HG02885 (cell line): Measurements from ENCODE around the gene NDUFB7.
"Not testable (repeated sequence)": the region's sequence is repeated elsewhere in the genome, so short reads cannot be mapped to it uniquely, and the experiment has no call there.

Experiments
- ATAC-seq: cut with Tn5 transposase; IDR thresholded peaks from one replicate; pipeline ENCODE4 v1.9.1; 2021; ENCODE audit warnings: mild to moderate bottlenecking; ENCODE audit not compliant: unreplicated experiment, poor library complexity

The NDUFB7 gene

DNA sequence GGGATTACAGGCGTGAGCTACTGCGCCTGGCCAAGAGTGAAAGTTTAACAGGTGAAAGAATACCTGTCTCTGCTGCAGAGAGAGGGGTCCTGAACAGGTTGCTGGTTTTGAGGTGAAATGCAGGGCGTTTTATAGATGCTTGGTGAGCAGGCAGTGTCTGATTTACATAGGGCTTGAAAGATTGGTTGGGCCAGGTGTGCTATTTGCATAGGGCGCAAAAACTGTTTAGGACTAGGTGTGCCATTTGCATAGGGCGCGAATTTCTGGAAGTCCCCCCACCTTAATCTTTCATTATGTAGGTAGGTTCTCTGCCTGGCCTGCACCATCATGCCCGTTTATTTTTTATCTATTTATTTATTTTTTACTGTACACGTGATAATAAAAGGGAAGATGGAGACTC, 4.5 kb upstream of the NDUFB7 start:
- ATAC-seq, result no peak

DNA sequence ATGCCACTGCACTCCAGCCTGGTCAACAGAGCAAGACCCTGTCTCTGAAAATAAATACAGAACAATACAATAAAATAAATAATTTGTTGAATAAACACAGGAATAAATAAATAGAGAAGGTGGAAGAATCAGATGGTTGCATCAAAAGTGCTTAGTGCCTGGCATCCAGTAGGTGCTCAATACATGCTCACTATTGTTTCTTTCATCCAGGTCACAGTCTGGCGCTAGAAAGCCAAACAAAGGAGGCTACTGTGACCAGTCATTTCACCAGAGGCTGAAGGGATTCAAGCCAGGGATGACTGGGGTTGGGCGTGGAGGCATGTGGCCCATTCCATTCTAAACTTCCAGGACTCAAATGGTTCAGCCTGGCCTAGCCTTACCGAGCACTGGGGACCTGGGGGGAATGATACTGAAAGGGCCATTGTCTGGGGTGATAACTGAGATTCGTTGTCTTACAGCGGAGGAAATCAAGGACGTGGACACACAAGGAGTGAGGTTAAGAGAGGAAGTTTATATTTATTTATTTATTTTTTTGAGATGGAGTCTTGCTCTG, 3.6 kb upstream of the NDUFB7 start:
- ATAC-seq, result no peak

DNA sequence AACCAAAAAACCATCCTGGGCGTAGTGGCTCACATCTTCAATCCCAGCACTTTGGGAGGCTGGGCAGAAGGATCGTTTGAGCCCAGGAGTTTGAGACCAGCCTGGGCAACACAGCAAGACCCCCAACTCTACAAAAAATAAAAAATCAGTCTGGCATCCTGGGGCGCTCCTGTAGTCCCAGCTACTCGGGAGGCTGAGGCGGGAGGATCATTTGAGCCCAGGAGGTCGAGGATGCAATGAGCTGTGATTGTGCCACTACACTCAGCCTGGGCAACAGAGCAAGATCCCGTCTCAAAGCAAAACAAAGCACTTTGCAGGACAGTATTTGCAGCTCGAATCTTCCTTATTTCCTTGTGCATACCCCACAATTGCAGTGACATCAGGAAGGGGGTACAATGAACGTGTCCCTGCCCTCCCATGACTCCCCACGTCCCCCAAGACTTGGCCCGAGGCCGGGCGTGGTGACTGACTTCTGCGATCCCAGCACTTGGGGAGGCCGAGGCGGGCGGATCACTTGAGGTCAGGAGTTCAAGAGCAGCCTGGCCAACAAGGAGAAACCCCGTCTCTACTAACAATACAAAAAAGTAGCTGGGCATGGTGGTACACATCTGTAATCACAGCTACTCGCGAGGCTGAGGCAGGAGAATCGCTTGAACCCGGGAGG, 870 bp downstream of the NDUFB7 start:
- ATAC-seq, result no peak

DNA sequence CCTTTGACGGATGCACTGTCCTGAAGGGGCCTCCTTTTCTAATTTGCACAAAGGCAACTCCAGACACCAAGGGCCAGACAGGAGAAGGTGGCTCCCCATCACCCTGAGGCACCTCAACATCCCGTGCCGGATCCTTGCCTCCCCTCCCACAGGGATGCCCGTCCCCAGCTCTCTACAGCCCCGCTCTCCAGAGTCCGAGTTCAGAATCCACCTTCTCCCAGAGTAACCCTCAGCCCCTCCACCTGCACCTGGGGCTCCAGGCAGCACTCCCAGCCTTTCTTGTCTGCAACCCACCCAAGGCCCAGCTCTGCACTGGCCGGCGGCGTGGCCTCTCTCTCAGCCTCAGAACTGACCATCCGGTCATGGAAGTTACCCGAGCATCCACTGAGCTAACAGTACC, 4.8 kb downstream of the NDUFB7 start:
- ATAC-seq, result no peak

DNA sequence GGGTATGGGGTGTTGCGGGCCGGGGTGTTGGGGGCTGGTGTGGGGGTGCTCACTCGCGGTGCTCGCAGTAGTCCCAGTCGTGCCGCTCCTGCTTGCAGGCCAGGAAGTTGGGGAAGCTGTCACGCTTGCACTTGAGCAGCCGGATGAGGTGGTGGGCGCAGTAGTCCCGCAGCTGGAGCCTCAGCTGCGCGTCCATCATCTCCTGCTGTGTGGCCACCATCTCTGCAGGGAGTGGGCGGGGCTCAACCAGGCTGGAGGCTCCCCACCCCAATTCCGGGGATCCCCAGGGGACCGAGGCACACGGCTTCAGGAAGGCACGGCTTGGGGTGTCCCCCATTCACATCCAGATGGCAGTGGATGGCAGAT, 5.2 kb downstream of the NDUFB7 start:
- ATAC-seq, result no peak

DNA sequence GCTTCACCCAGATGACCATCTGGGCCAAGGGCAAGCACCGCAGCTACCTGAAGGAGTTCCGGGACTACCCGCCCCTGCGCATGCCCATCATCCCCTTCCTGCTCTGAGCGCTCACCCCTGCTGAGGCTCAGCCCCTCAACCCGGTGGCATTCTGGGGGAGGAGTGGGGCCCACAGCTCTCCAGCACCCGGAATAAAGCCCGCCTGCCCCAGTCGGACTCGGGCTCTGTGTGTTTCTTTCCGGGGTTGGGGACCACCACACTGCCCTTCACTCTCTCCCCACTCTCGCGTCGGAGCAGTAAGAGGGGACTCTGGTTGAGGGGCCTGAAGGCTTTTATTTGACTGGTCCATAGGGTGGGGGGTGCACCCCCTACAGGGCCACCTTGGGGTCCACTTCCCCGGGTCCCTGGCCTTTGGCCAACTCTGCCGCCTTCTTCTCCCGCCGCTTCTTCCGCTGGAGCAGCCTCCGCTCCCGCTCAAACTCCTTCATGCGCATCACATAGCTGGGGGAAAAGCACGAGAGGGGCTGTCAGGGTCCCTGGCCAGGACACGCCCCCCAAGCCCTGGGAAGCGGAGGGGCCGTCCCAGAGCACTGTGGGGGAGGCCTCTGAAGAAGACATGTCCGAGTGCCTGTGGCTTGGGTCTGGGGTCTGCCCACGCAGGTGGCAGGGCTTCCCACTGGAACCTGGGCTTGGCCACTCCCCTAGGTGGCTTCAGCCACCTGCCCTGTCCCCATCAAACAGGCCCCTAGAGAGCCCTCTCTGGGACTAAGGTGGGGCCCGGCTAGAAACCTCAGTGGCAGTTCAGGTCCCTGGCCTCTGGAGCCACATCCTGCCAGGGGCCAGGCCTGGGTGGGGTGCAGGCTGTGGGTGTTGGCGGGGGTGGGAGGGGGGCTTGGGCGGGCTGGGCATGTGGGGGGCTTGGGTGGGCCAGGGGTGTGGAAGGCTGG, 5.8 kb downstream of the NDUFB7 start:
- ATAC-seq, result no peak

DNA sequence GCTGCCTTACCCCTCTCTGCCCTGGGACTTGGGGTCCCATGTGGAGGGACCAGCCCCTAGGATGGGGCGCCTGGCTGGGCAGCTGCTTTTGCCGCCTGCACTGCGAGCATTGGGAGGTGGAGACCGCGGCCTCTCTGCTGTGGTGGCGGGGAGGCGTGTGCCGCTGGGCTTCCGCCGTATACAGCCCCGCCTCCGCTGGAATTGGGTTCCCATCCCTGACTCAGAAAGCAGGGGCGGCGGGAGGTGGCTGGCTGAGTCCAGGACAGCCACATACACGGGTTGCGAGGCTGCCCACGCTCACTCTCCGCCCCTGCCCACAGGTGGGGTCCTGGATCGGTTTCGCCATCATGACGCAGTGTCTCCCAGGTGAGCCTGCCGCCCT, 6.6 kb downstream of the NDUFB7 start:
- ATAC-seq, result no peak

DNA sequence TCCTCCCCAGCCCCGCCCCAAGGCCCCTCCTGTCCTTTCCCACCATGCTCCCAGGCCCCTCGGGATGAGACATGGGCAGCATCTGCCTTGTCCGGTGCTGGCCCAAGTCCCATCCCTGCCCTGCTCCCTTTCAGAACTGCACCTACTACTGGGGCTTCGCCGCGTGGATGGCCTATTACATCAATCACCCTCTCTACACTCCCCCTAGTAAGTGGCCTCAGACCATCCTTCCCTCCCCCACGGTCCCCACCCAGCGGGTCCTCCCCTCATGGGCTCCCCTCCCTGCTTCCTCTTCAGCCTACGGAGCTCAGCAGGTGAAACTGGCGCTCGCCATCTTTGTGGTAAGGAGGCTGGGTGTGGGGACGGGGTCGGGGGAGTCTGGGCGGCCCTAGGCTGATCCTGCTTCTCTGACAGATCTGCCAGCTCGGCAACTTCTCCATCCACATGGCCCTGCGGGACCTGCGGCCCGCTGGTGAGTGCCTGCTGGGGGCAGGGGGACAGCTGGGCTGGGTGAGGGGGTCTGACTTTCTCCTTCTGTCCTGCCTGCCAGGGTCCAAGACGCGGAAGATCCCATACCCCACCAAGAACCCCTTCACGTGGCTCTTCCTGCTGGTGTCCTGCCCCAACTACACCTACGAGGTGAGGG, 7.1 kb downstream of the NDUFB7 start:
- not testable (repeated sequence) for ATAC-seq

DNA sequence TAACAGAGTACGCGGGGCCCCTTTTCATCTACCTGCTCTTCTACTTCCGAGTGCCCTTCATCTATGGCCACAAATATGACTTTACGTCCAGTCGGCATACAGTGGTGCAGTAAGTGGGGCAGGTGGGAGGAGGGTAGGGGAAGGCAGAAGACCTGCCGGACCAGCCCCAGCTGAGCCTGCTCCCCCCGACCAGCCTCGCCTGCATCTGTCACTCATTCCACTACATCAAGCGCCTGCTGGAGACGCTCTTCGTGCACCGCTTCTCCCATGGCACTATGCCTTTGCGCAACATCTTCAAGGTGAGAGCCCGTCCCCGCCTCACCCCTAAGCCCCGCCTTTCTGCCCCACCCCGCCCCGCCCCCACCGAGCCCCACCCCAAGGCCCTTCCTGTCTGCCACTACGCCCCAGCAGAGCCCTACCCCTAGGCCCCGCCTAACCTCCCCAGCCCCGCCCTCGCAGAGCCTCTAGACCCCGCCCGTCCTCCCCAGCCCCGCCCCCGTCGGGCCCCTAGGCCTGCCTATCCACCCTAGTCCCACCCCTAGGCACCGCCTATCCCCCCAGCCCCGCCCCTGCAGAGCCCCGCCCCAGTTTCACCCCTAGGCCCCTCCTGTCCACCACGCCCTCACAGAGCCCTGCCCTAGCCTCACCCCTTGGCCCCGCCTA, 7.7 kb downstream of the NDUFB7 start:
- no peak for ATAC-seq

DNA sequence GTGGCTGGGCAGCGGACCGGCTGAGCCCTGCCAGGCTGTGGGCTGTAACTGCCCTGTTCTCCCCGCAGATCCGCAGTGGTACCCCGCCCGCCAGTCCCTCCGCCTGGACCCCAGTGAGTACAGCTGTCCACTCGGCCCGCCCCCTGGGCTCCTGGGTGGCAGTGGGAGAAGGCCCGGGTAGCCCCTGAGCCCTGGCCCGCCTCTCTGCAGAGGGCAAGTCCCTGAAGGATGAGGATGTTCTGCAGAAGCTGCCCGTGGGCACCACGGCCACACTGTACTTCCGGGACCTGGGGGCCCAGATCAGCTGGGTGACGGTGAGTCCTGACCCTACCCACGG, 8.3 kb downstream of the NDUFB7 start:
- no peak for ATAC-seq

DNA sequence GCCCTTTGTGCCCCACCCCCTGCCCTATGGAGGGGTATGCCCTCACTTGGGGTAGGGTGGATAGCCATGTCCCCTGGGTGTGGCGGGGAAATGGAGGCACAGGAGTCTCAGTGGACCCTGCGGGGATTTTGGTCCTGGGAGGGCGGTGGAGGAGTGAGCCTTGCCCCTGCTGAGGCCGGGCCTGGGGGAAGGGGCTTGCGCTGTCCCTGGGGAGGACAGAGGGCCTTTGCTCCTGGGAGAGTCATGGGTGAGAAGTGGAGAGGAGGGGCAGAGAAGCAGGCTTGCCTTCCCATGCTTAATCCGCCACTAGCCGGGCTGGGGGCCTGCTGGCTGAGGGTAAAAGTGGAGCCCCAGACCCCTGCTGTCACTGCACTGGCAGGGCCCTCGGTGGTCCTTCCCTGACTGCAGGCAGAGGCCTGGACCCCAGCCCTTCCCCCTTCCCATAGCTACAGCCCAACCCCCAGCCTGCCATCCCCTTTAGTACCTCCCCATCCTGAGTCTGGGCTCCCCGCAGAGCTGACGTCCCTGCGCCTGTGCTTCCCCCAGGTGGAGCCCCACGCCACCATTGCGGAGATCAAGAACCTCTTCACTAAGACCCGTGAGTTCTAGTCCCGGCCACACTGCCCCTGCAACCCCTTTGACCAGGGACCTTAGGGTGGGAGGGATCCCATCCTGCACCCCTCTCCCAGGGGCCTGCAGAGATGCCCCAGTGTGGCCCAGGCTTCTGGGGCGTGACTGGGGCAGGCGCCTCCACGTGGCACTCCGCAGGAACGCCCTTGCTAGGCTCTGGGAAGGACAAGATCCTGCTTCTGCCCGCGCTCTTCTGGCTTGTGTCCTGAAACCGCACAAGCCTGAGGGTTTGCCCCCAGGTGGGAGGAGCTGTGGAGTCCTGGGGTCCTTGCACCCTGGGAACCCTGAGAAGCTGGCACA, 8.9 kb downstream of the NDUFB7 start:
- ATAC-seq, result no peak

DNA sequence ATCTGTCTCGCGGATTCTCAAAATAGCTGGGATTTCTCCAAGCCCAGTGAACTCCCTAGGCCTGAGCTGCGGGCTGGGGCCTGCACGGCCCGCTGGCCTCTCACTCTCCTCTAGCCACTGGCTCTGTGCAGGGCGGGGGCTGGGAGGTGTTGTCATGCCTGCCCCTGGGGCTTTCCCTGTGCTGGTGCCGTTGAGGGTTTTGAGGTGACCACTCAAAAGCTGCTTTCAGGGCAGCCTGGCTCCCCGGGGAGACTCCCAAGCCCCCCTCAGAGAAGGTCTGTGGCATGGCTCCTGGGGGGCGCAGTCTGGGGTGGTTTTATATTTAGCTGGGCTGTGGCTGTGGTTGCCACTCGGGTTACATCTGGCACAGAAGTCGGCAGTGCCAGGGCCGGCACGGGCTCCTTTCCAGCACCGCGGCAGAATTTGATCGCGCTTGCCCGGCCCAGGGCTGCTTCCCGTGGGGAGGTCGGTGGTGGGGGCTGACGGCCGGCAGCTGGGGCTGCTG, 10.0 kb downstream of the NDUFB7 start:
- ATAC-seq, result no peak

DNA sequence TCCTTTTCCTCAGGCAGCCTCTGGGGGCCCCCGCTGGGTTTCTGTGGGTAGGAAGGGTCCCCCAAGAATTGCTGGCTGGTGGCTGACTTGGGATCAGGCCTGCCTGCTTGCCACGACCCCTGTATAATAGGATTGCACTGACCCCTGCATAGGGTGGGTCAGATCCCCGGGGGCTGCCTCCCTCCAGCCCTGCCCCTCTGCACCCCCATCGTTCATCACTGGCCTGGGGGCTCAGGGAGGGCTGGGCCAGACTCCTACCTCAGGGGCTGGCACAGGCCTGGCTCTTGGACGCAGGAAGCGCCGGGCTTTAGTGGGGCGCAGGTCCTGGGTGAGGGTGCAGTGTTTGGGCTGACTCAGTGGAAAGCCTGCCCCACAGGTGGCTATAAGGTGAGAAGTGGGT, 10.6 kb downstream of the NDUFB7 start:
- no peak for ATAC-seq

DNA sequence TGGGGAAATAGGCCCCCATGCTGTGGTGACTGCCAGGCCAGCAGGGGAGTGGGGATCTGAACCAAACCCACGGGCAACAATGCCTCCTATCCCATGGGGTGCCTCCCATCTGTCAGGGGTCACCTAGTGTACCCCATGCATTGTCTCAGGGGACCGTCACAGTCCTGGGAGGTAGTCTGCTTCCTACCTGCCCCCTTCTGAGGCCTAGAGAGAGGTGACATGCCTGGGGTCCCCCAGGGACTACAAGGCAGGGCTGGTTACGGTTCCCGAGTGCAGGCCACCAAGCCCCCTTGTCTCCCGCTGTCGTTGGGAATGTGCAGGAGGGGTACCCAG, 11.1 kb downstream of the NDUFB7 start:
- ATAC-seq, result no peak

DNA sequence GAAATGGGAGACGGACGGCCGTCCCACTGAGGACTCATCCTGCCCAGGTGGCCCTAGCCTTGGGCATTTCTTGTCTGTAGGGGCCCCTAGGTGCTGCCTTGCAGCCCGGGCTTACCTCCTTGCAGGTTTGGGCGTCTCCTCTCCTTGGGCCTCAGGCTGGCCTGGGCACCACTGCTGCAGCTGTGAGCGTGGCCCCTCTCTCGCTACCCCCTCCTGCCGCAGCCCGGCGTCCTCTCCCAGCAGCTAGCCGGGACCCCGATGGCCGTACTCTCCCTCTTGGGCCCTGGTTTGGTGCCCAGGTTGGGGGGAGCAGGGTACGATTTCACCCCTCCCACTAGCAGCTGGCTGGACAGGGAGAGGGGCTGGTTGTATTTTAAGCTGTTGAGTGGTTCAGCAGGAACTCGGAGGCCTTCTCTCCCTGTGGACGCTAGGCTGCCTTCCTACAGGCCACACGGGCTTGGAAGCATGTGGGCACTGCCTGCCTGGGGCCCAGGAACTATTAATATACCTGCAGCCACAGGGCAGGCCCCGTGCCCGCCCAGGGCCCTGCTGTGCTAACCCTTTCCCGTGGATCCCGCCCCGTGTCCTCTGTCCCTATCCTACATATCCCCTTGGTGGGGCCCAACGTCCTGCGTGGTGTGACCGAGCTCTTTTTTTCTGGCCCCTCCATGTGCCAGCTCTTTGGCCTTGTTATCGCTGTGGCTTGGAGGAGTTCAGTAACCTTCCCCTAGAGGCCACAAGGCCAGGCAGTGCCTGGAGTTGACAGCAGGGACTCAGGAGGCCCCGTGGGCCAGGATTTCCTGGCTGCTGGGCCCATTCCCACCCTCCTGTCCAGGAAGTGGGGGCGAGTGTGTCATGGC, 11.7 kb downstream of the NDUFB7 start:
- ATAC-seq, result no peak

DNA sequence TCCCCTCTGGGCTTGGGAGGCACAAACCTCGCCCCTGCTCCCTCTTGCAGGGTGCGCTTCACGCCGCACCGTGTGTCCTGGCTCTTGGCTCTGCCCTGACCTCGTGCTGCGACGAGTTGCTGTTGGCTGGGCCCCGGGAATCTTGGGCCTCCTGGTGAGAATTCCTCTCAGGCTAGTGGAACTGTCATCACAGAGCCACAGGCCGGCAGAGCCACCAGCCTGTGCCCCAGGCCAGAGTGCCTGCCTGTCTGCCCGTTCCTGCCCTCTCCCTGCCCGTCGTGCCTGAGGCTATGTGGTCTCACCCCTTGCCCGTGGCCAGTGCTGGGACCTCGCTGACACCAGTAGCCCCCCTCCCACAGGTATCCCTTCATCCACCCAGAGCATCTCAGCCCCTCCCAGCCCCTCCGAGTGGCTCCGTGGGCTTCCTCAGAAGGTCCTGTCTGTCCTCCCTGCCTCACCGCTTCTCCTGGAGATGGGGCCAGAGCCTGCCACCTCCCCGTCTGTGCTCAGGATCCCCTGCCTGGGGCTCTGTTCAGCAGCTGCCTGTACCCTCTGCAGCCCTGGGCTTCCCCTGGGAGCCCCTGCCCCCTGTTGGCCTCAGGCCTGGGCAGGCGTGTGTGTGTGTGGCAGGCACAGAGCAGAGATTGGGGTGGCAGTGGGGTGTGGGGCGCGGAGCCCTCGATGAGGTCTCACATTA, 13.3 kb downstream of the NDUFB7 start:
- no peak for ATAC-seq

DNA sequence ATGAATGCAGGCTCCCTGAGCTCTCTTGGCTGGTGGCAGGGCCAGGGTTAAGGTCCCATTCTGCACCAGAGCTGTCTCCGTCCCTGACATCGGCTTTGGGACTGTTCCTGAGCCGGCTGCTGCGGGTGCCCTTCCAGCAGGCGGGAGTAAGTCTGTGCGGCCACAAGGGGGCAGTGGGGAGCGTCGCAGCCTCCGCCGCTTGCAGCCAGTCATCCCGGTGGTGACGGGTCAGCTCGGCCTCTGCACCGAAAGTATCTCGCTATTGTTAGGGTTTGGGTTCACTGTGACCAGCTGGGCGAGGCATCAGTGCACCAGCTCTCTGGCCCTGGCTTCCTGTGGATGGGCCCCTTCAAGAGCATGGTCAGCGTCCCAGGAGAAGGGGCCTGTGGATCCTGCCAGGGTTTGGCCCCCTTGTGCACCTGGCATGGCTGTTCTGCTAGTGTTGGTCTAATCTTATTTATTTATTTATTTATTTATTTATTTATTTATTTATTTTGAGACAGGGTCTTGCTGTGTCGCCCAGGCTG, 15.1 kb downstream of the NDUFB7 start:
- ATAC-seq, result no peak
